HG03558 (cell line): ENCODE results near the gene PCIF1.
"Not testable (repeated sequence)": the region's sequence is repeated elsewhere in the genome, so short reads cannot be mapped to it uniquely, and the experiment has no call there.

Experiments
- ATAC-seq: cut with Tn5 transposase; IDR thresholded peaks from one replicate; pipeline ENCODE4 v1.9.1; 2021; ENCODE audit warnings: moderate number of reproducible peaks; ENCODE audit not compliant: unreplicated experiment; ENCODE audit errors: extremely low read depth

The PCIF1 gene

GRCh38 chr20:45945678-45946148 lies 11.2 kb downstream of the PCIF1 start:
- ATAC-seq, result no peak

- ATAC-seq, result no peak
These were observed 11.9 kb downstream of the PCIF1 start for GRCh38 chr20:45946149-45946970.

- ATAC-seq, result no peak
These were observed 12.8 kb downstream of the PCIF1 start for GRCh38 chr20:45947110-45947866.

- ATAC-seq, result no peak
These were observed 13.8 kb downstream of the PCIF1 start for GRCh38 chr20:45948261-45948733.

GRCh38 chr20:45948742-45949541 lies 14.5 kb downstream of the PCIF1 start:
- ATAC-seq, result no peak

- ATAC-seq, result no peak
These were observed 15.3 kb downstream of the PCIF1 start for GRCh38 chr20:45949542-45950329.

GRCh38 chr20:45950330-45950646 lies 15.8 kb downstream of the PCIF1 start:
- ATAC-seq, result no peak

- ATAC-seq, result no peak
These were observed 17.7 kb downstream of the PCIF1 start for GRCh38 chr20:45951925-45952834.

- no peak for ATAC-seq
These were observed 18.4 kb downstream of the PCIF1 start for GRCh38 chr20:45952861-45953260.

- no peak for ATAC-seq
These were observed 19.2 kb downstream of the PCIF1 start for GRCh38 chr20:45953672-45954071.

- not testable (repeated sequence) for ATAC-seq
These were observed 21.8 kb downstream of the PCIF1 start for GRCh38 chr20:45956326-45956725.

GRCh38 chr20:45957021-45957941 lies 22.8 kb downstream of the PCIF1 start:
- no peak for ATAC-seq

GRCh38 chr20:45958593-45958992 lies 24.1 kb downstream of the PCIF1 start:
- no peak for ATAC-seq

GRCh38 chr20:45959126-45959525 lies 24.6 kb downstream of the PCIF1 start:
- no peak for ATAC-seq

GRCh38 chr20:45959956-45960630 lies 25.6 kb downstream of the PCIF1 start:
- no peak for ATAC-seq

- no peak for ATAC-seq
These were observed 27.7 kb downstream of the PCIF1 start for GRCh38 chr20:45962031-45962755.
